ENCODE results near the gene GHR. TPM values are rescaled to one million over a fixed set of nuclear protein-coding genes. Genes with fewer than 3 reads are reported as not detected.

GHR gene
- polyA plus RNA-seq, 1 experiment: 0.63 TPM

DNA sequence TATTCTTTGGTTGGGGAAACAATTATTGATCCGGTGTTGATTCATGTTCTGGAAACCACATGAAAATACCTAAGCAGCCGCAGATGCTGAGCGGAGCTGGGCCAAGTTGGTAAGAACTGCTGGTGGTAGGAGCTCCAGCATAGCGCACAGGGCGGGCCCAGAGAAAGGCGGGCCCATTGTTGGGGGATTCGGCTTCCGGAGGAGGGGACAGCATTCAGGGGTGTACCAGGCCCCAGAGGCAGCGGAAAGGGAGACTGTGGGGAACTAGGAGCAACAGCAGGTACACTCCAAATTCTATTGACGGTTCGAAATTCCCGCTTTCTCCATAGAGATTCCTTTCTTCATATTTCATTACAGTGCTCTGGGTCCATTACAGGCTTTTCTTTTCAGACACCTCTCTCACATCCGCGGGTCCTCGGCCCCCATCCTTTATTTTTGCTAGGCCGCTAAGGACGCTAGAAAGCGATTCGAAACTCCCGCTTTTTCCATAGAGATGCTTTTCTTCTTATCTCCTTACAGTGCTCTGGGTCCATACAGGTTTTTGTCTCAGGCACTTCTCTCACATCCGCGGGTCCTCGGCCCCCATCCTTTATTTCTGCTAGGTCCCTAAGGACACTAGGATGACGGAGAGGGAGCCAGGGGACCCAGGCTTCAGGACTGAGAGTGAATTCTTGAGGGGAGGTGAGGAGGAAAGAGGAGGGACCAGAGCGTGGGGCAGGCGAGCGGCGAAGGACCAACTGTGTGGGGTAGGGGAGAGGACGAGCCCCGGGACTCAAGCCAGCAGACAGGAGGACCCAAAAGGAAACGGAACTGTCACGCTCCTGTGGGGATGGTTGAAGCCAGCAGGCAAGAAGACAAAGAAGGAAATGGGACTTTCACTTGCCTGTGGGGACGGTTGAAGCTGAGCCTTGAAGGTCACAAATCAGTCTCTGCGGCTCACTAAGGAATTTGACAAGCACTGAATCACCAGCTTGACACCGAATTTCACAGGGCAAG is 333.7 kb downstream of the GHR start, which contains the start of gene CCDC152:
CCDC152 (plus strand) TSS at position 213 of the 996 bp plus-strand sequence. CDS start 2,304 bp downstream, outside the sequence.
- H3K27me3 ChIP-seq (ENCODE audit: control insufficient read depth, insufficient read depth, low read length): no peaks in the 10 kb centered on the region
- CTCF ChIA-PET: interaction anchor here (0.7 to 1.8 kb wide), 2 partner anchors 10 kb away, joined by 4 to 9 read pairs; no protein-coding TSS in a partner anchor
- POLR2A ChIA-PET: no interaction called here
- no peak within 1 kb of the TSS for H3K27ac ChIP-seq (ENCODE audit: low read depth, low read length)
- no peak for DNase-seq (ENCODE audit: low read depth, low spot score)
- no peak for TF ChIP-seq CTCF (IDR thresholded peaks at IDR 0.05; ENCODE audit: low read depth, low read length)
- no peaks in the 10 kb centered on the region for H3K9me3 ChIP-seq (ENCODE audit: control insufficient read depth, insufficient read depth, low read length)
- peak within 1 kb of the TSS; percentile 55 for H3K4me3 ChIP-seq (ENCODE audit: low read depth, low read length)

- H3K27ac ChIP-seq (ENCODE audit: low read depth, low read length): no peak overlapping the region
- no peaks in the 10 kb centered on the region for H3K9me3 ChIP-seq (ENCODE audit: control insufficient read depth, insufficient read depth, low read length)
- ChIA-PET CTCF (interaction anchor here (0.7 to 1.0 kb wide), 2 partner anchors 14 to 725 kb away, joined by 3 read pairs; partner anchors contain the start of gene TMEM267), POLR2A (no interaction called here)
- no peaks in the 10 kb centered on the region for H3K27me3 ChIP-seq (ENCODE audit: control insufficient read depth, insufficient read depth, low read length)
- H3K4me3 ChIP-seq (ENCODE audit: low read depth, low read length): no peak overlapping the region
- no peak for DNase-seq (ENCODE audit: low read depth, low spot score)
- TF ChIP-seq CTCF (IDR thresholded peaks at IDR 0.05; ENCODE audit: low read depth, low read length): no peak
Measured at GRCh38 chr5:42759456-42759855, 336.2 kb downstream of the GHR start.

DNA sequence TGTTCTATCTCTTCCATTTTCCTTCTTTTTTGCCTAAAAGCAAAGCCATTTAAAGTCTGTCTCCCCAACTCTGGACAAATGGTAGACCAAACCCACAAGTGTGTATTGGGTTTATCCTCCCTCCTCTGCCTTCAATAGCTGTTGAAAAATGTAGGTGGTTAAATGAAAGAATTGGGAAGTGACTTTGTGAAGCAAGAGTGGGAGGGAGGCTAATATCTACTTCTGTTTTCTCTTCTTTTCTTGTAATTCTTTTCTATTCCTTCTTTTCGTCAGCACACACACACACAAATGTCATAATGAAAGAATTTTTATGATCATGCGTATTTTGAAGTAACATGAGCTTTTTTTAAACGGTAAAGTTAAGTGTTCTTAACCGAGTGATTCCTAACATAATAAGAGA is 337.2 kb downstream of the GHR start:
- ChIA-PET POLR2A (no interaction called here), CTCF (interaction anchor here (0.7 to 1.2 kb wide), 2 partner anchors 724 to 755 kb away, joined by 3 read pairs; partner anchors contain the start of gene TMEM267)
- Histone ChIP-seq H3K4me3 (ENCODE audit: low read depth, low read length) (no peak overlapping the region), H3K9me3 (ENCODE audit: control insufficient read depth, insufficient read depth, low read length) (no peaks in the 10 kb centered on the region), H3K27me3 (ENCODE audit: control insufficient read depth, insufficient read depth, low read length) (no peaks in the 10 kb centered on the region), H3K27ac (ENCODE audit: low read depth, low read length) (no peak overlapping the region)
- no peak for DNase-seq (ENCODE audit: low read depth, low spot score)
- TF ChIP-seq CTCF (IDR thresholded peaks at IDR 0.05; ENCODE audit: low read depth, low read length): no peak

DNA sequence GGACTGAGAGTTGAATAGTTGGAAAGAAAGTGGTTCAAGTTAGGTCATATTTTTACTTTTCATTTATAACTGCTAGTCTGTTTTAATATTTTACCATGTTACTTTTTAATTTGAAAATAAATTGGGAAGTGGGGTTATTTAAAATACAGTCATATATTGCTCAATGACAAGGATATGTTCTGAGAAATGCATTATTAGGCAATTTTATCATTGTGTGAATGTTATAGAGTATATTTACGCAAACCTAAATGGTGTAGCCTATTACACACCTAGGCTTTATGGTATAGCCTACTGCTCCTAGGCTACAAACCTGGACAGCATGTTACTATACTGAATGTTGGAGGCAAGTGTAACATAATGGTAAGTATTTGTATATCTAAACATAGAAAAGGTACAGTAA is 338.6 kb downstream of the GHR start:
- ChIA-PET CTCF (interaction anchor here (1.2 kb wide), 1 partner anchor 757 kb away, joined by 3 read pairs; no protein-coding TSS in a partner anchor), POLR2A (no interaction called here)
- Histone ChIP-seq H3K27me3 (ENCODE audit: control insufficient read depth, insufficient read depth, low read length) (no peaks in the 10 kb centered on the region), H3K27ac (ENCODE audit: low read depth, low read length) (no peak overlapping the region), H3K4me3 (ENCODE audit: low read depth, low read length) (no peak overlapping the region), H3K9me3 (ENCODE audit: control insufficient read depth, insufficient read depth, low read length) (no peaks in the 10 kb centered on the region)
- DNase-seq (ENCODE audit: low read depth, low spot score): no peak
- no peak for TF ChIP-seq CTCF (IDR thresholded peaks at IDR 0.05; ENCODE audit: low read depth, low read length)
